ENCODE results near the gene PPP1R7. TPM values are rescaled to one million over a fixed set of nuclear protein-coding genes. Genes with fewer than 3 reads are reported as not detected.
A peak's percentile ranks its signal among the peaks of the same experiment; 100 is the strongest.

The PPP1R7 gene
- total and polyA plus RNA-seq, 8 donors = 22.8 to 126 (median 54.6) TPM

DNA sequence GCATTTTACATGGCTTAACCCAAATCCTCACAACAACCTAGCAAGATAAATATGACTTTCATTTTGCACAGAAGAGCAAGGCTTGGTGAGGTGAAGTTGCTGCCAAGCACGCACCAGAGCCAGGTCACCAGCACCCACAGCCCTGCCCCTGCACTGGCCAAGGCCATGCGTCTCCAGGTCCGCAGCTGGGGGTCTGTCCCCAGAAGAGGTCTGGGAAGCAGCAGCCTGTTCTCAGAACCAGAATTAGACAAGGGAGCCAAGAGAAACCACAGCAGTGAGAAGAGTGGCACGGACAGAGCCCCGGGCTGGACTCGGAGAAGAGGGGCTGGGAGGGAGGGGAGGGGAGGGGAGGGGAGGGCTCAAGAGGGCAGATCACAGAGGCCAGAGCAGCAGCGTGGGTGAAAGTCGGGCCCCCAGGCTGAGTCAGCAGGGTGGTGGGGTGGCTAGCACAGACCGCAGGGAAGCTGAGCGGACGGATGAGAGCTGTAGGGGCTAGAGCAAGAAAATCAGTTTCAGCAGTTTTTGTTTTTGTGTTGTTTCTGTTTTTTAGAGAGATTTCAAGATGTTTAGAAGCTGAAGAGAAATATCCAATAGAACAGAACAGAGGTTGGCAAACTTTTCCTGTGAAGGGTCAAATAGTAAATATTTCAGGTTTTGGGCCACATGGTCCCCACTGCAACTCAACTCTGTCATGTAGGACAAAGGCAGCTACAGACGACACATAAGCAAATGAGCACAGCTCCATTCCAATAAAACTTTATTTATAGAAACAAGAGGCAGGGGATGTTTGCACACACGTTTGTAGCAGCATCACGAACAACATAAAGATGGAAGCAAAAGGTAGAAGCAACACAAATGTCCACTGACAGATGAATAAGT is 40.8 kb upstream of the PPP1R7 start:
- Histone ChIP-seq H3K27me3 (no peaks in the 10 kb centered on the region), H3K4me1 (no peaks in the 10 kb centered on the region), H3K36me3 (peaks cover 0 to 5% (median 4%) of the 10 kb centered on the region in 4 donors), H3K4me3 (no peak overlapping the region), H3K27ac (peak overlapping the region in 2 of 5 donors; percentile 37 to 48), H3K9me3 (no peaks in the 10 kb centered on the region)
- no peak for TF ChIP-seq POLR2A (IDR thresholded peaks at IDR 0.05)
- TF ChIP-seq EP300 (IDR thresholded peaks at IDR 0.05) = no peak
- no peak for TF ChIP-seq POLR2AphosphoS5 (IDR thresholded peaks at IDR 0.05)
- TF ChIP-seq, protein P1, sequence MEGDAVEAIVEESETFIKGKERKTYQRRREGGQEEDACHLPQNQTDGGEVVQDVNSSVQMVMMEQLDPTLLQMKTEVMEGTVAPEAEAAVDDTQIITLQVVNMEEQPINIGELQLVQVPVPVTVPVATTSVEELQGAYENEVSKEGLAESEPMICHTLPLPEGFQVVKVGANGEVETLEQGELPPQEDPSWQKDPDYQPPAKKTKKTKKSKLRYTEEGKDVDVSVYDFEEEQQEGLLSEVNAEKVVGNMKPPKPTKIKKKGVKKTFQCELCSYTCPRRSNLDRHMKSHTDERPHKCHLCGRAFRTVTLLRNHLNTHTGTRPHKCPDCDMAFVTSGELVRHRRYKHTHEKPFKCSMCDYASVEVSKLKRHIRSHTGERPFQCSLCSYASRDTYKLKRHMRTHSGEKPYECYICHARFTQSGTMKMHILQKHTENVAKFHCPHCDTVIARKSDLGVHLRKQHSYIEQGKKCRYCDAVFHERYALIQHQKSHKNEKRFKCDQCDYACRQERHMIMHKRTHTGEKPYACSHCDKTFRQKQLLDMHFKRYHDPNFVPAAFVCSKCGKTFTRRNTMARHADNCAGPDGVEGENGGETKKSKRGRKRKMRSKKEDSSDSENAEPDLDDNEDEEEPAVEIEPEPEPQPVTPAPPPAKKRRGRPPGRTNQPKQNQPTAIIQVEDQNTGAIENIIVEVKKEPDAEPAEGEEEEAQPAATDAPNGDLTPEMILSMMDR (IDR thresholded peaks at IDR 0.05) = no peak
- DNase-seq = no peak
- intact Hi-C loops (cut with DNase I; ENCODE audit: low total_unique reads) = no loop called here
- 83 to 89% (median 88%) methylated on average over 14 of the region's 14 CpGs for WGBS, 5 donors

DNA sequence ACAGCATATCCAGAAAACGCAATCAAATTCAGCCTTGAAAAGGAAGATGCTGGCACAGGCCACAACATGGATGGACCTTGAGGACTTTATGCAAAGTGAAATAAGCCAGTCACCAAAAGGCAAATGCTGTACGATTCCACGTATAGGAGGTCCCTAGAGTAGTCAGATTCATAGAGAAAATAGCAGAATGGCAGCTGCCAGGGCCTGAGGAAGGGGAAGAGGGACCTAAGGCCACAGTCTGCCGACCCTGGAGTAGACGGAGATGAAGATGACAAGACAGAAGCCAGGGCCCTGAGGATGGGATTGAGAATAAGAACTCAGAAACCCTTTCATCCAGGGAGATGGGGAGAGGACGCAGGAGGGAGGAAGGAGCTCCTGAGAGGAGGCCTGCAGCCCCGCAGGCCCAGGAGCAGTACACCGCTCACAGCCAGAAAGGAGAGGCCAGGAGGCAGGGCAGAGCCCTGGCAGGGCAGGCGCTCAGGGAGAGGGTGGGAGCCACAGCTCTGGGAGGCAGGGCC is 40.1 kb upstream of the PPP1R7 start:
- no peak overlapping the region for H3K27ac ChIP-seq
- no peak overlapping the region for H3K4me3 ChIP-seq
- H3K27me3 ChIP-seq = no peaks in the 10 kb centered on the region
- peak in 1 of 2 donors; percentile 10 for DNase-seq
- TF ChIP-seq POLR2AphosphoS5 (IDR thresholded peaks at IDR 0.05) = no peak
- TF ChIP-seq, protein P1 (IDR thresholded peaks at IDR 0.05) = no peak
- no peak for TF ChIP-seq EP300 (IDR thresholded peaks at IDR 0.05)
- TF ChIP-seq POLR2A (IDR thresholded peaks at IDR 0.05) = no peak
- intact Hi-C loops (cut with DNase I; ENCODE audit: low total_unique reads) = no loop called here
- H3K36me3 ChIP-seq = peaks cover 0 to 12% (median 11%) of the 10 kb centered on the region in 4 donors
- H3K9me3 ChIP-seq = no peaks in the 10 kb centered on the region
- 87 to 96% (median 89%) methylated on average over 9 of the region's 9 CpGs for WGBS, 5 donors
- H3K4me1 ChIP-seq = no peaks in the 10 kb centered on the region

DNA sequence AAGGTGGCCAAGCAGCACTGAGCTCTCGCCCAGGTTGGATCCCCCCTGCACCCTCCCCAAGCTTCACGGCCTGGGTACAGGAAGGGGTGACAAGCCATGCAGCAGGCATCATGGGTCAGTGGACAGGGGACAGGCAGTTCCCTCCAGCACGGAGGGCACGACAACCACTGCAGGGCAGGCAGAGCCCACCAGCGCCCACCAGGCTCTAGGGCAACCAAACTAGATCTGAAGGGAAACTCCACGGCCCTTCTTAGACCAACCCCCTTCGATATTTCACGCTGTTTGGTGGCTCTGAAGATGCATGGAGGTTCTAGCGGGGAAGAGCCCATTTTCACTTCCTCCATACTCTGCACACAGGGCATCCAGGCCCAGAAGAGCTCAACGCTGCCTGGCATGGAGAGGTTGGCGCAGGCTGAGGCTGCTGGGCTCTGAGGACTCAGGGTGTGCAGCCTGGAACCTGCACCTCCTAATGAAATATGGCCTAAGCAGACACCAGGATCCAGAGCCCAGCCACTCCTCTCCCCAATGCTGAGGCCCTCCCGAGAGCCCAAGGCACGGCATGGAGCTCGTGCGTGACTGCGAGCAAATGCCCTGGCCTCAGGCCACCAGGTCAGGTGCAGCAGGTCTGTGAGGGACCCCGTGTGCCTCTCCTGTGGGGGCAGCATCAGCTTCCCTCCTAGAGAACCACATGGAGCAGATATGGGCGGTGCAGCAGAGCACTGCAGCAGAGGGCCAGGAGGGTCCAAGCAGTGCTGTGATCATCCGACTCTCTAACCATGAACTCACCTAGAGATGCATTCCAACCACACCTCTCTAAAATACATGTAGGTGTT is 39.4 kb upstream of the PPP1R7 start:
- no peaks in the 10 kb centered on the region for H3K4me1 ChIP-seq
- TF ChIP-seq, protein P1 (IDR thresholded peaks at IDR 0.05) = no peak
- TF ChIP-seq POLR2A (IDR thresholded peaks at IDR 0.05) = no peak
- TF ChIP-seq POLR2AphosphoS5 (IDR thresholded peaks at IDR 0.05) = no peak
- no peak for TF ChIP-seq EP300 (IDR thresholded peaks at IDR 0.05)
- H3K9me3 ChIP-seq = no peaks in the 10 kb centered on the region
- intact Hi-C loops (cut with DNase I; ENCODE audit: low total_unique reads) = no loop called here
- 87 to 94% (median 92%) methylated on average over 13 to 19 of the region's 19 CpGs for WGBS, 5 donors
- H3K36me3 ChIP-seq = peaks cover 0 to 14% (median 13%) of the 10 kb centered on the region in 4 donors
- H3K4me3 ChIP-seq = no peak overlapping the region
- DNase-seq = no peak
- H3K27ac ChIP-seq = no peak overlapping the region
- H3K27me3 ChIP-seq = no peaks in the 10 kb centered on the region

DNA sequence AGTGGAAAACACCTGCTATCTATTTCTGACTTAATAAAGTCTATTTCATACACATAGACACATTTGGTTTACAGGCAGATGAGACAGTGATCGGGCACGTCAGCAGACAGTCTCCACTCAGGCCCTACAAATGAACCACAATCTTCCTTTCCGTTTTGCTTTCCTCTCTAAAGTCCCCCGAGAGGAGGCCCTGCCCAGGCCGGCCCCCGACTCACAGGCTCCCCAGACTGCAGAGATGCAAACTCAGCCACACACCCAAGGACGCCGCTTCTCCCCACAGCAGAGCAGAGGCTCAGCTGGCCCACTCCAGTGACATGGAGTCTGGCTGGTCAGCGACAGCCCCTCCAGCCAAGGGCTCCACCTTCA is 38.8 kb upstream of the PPP1R7 start:
- no peak for DNase-seq

More for the DNA sequence above, 38.8 kb upstream of the PPP1R7 start:
- Histone ChIP-seq H3K9me3 (no peaks in the 10 kb centered on the region), H3K4me1 (no peaks in the 10 kb centered on the region), H3K4me3 (no peak overlapping the region), H3K27ac (no peak overlapping the region), H3K36me3 (peaks cover 0 to 14% (median 13%) of the 10 kb centered on the region in 4 donors), H3K27me3 (no peaks in the 10 kb centered on the region)
- intact Hi-C loops (cut with DNase I; ENCODE audit: low total_unique reads) = no loop called here
- 80 to 91% (median 85%) methylated on average over 9 of the region's 9 CpGs for WGBS, 5 donors
- TF ChIP-seq, protein P1 (IDR thresholded peaks at IDR 0.05) = no peak
- TF ChIP-seq EP300 (IDR thresholded peaks at IDR 0.05) (no peak), POLR2AphosphoS5 (IDR thresholded peaks at IDR 0.05) (no peak), POLR2A (IDR thresholded peaks at IDR 0.05) (no peak)
